ENCODE data around the gene NECTIN1.

The NECTIN1 gene

DNA sequence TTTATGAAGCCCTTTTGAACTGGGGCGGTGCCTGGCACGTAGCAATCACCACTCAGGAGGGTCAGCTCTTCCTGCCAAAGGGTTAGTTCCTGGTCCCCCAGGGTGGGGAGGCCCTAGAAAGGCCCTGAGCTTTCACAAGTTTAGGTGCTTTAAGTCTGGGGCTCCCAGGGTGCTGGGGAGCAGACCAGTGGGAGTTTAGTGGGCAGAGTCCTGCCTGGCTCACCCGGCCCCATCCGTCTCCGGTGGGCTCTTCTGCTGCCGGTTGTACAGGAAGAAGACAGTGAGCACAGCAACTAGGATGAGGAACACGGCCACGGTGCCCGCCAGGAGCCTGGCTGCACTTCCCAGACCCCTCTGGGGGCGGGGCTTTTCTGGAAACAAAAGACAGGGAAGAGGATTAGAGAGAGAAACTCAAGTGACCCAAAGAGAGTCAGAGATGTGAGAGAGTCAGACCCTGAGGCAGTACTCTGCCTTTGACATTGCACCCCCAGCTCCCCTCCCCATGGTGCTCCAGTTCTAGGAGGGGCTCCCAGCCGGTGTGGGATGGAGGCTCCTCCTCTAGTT is 89.3 kb downstream of the NECTIN1 start:
- no peak for DNase-seq (ENCODE audit: low spot score)

DNA sequence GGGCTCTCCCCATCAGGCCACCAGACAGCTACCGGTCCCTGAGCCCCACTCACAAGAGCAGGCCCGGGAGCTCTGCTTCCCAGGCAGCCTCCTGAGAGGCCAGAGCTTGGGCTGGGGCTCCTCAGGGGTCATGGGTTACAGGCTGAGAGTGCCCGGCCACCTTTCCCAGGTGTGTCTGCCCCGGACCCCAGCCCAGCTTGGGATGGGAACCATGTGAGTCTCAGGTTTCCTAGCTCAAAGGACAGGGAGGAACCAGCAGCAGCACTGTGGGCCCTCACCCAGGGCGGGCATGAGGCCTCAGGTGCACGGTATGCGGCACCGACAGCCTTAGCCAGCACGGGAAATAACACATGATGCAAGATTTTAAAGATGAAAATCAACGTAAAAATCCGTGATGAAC is 90.1 kb downstream of the NECTIN1 start:
- DNase-seq (ENCODE audit: low spot score), result no peak

DNA sequence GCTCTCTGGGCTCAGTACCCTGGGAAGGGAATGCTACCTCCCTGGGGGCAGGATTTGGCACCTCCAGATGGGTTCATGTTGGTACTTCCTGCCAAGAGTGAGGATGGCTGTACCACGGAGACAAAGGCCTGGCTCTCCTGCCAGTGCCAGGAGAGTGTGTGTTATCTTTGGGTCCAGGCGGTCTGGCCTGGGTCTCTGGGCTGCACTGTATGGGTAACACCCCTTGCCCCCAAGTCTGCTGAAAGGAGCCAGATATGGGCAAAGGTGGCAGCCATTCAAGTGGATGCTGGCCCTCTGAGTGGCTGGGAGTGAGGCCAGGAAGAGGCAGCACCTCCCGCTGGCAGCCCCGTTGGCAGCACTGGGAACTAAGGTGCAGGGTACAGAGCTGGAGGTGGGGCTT is 91.5 kb downstream of the NECTIN1 start:
- DNase-seq (ENCODE audit: low spot score), result no peak

DNA sequence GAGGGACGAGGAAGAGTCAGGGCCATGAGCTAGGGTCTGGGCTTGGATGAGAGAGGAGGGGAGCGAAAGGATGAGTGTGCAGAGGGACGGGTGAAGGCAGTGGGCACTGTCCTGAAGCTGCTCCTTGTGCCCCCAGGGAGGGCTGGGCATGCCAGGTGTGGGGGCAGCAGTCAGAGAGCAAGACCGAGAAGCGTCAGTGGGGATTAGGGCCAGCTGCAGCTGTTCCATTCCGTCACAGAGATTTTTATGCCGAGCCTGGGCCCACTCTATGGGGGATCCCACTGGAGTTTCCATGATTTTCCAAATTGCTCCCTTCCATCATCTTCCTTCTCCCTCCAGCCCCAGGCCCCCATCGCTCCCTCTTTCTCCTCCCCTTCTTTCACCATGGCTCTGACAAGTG is 93.2 kb downstream of the NECTIN1 start:
- no peak for DNase-seq (ENCODE audit: low spot score)

DNA sequence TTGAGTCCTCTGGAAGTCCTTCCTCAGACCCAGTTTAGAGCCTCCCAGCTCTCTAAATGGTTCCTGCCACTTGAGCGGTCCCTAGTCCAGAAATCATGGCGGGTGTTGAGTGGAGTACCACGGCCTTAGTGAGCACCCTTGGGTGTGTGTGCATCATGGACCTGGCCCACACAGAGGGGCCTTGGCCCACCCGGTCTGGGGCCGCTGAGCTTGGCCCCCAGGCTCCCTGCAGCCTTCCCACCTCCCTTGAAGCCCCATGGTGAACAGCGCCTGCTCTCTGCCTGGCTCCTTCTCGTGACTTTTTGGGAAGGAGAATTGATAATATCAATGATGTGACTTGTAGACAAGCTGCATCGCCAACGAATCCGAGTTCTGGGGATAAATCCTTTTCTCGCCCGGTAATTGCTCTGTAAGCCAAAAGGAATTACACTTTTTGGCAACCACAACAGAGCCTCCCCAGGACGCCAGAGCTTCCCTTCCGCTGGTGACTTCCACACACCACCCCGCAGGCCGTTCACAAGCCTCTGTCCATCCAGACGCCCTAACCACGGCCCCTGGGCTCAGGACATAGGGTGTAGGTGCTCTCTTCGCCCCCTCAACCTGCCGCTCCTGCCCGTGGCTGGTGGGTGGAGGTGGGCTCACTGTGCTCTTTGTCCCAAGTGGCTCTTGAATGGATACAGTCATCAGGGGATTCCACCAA is 93.8 kb downstream of the NECTIN1 start:
- DNase-seq (ENCODE audit: low spot score), result no peak

DNA sequence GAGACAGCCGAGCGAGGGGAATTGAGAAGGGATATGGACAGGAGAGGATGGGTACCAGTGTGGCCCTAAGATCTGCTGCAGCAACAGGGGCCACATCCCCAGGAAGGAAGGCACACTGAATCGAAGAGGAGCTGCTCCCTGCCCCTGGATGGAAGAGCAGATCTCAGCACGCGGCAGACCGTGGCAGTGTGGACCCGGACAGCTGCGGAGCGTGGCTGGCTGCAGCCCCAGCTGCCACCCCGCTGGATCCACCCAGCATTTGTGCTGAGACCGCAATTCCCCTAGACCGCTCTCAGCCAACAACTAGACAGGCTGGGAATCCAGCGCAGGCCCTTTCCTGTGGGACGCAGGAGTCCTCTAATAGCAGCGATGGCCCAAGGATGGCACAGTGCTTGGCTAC is 94.7 kb downstream of the NECTIN1 start:
- no peak for DNase-seq (ENCODE audit: low spot score)

DNA sequence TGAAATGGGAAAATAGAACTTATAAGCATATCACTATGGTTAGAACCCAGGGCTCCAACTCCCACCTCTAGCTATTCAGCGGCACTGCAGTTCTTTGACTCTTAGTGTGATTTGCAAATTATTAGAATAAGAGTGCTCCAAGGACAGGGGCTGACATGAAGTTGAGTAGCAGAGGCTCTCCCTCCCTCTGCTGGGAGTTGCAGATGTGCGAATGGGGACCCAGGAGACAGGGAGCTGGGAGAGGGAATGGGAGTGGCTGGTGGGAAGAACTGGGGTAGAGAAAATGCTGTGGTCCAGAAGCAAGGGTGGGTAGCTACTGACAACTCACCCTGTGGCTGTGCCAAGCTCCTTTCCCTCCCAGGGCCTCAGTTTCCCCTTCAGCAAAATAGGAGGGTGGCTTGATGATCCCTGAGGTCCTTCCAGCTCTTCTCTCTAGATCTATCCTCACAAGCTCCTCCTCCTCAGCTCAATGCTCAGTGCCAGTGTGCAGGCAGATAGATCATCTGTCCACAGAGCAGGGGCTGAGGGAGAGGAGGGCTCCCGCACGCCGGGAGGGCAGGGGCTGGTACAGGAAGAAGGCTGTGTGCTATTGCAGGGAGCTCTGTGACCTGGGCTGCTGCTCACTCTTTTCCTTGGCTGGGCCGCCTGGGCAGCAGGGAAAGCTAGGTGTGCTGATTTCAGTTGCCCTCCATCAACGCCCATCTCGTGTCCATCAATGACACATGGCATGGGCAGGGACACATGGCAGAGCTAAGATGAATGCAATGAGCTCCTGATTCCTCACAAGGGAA is 99.0 kb downstream of the NECTIN1 start:
- DNase-seq (ENCODE audit: low spot score), result no peak

DNA sequence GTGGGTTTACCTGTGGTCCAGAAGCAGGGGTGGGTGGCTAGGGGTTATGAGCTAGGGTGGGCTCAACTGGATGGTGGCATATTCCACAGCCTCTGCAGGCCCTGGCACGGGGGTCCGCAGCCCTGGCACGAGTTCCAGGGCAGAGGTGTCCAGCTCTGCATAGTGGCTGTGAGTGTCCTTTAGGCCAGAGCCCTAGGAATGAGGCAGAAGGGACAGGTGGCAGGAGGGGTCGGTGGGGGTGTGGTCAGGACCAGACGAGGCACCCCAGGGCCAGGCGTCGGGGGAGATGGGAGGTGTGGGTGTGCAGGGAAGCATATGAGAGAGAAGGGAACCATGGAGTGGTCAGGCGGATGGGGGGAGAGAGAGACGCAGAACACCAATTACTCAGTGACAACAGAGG is 99.9 kb downstream of the NECTIN1 start:
- no peak for DNase-seq (ENCODE audit: low spot score)

DNA sequence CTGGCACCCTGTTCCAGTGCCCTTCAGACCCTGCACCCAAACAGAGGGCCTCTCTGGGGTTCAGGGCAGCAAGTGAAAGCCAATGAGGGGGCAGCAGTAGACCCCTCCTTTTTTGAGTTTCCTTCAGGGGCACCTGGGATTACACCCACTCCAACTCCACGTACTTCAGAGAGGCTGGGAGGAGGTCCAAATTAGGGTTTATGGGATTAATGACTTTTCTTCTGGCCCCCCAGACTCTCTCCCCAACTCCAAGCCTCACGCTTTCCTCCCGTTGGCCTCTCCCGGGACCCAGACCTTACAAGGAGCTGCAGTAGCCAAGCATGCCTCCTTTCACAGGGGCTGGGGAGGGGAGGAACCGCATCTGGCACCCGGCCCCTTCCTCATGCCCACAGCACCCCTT is 101.7 kb downstream of the NECTIN1 start:
- no peak for DNase-seq (ENCODE audit: low spot score)

DNA sequence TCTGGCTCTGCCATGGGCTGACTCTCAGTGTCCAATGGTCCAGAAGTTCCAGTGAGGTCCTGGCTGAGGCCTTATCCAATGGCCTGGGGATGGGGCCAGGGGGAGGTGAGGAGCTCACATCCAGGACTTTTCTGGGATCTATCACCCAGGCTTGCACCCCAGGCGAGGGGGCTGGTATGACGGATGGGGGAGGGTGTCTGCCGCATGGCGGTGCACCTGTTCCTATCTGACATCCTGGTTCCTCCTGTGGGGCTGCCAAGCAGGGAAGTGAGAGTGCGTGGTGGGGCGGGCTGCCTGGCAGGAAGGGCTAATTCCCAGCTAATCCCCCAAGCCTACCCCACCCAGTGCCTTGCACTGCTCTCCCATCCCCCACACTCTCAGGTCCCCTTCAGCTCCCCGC is 102.1 kb downstream of the NECTIN1 start:
- no peak for DNase-seq (ENCODE audit: low spot score)

DNA sequence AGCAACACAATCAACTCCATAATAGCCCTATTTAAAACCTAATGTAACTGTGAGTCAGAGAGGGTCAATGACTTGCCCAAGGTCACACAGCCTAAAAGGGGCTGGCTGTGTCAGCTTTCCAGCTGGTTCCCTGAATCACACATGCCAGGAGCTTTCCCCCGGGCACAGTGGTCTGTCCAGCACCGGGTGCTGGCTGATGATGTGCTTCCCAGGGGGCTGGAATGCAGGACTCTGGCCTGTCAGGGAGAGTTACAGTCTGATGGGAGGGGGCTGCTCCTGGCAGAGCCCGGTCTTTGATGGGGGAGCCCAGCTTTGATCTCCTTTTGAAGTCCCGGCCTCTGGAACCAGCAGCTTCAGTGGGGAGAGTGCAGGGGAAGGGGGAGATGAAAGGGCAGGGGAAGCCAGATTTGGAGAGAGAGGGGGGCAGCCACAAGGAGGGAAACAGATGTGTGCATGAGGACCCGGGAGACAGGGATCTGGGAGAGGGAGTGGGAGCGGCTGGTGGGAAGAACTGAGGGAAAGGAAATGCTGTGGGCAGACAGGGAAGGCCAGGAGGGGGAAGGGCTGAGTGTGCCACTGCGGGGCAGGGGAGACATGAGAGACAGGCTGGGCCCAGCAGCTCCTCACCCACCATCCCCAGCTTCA is 102.7 kb downstream of the NECTIN1 start:
- no peak for DNase-seq (ENCODE audit: low spot score)

DNA sequence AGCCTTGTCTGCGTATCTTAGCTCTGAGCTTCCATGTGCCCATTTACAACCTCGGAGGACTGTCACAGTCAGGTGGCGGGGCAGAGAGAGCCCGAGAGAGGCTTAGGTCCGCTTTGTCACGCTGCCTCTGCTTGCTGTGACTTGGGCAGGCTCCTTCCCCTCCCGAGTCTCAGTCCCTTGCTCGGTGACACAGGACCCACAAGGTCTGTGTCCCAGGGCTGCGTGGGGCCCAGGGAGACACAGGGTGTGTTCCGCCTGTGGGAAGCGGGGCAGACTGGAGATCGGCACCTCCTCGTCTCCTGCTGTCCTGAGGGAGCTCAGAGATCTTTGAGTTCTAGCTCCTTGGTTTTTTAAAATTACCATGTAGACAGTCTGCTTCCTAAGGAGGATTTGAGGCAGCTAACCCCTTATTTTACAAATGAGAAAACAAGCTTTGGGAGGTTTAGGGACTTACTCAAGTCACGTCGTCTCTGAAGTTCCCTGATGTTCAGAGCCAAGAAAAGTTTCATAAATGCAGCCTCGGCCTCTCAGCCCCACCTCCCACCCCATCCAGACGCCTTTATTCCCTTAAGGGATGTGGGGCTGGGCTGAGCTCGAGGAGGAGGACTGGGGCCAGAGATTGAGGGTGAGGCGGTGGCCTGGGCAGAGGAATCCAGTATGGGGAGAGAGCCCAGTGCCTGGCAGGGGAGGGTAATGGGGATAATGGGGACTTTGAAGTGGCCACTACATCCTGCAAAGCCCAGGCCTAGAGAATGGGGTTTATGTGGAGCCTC is 103.6 kb downstream of the NECTIN1 start:
- no peak for DNase-seq (ENCODE audit: low spot score)

DNA sequence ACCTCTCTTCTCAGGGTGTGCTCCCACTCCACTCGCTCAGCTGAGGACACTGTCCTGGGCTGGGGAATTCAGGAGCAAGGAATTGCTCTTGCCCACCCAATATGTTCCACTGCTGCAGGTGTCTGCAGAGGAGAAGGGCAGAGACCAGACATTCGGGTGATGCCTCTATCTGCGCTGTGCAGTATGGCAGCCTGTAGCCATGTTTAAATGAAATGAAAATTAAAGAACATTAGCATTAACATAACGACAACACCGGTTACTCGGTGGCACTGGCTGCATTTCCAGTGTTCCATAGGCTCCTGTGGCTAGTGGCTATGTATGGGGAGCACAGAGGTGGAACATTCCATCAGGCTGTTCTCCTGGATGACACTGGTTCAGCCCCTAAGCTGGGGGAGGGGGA is 104.4 kb downstream of the NECTIN1 start:
- no peak for DNase-seq (ENCODE audit: low spot score)

DNA sequence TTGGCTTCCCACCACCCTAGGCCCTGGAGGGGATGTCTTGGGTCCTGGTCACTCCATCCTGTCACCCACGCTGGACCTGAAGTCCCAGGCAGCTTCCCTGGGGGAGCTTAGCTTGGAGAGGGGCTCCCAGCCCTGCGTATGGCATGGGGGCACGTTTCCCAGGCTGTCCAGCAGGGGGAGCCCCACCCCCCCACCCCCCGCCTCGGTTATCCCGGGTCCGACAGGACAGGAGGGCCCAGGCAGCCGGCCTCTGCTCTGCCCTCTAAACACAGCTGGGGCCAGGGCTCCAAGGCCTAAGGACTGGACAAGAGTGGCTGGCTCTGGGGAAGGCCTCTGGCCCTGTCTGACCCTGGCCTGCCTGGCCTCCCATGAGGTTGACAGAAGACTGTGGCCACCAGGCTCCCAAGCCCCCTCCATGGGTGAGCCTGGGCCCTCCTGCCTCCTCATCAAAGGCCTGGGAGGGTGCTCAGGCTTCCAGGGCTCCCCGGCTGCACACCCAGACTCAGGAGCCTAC is 104.8 kb downstream of the NECTIN1 start:
- DNase-seq (ENCODE audit: low spot score), result no peak

DNA sequence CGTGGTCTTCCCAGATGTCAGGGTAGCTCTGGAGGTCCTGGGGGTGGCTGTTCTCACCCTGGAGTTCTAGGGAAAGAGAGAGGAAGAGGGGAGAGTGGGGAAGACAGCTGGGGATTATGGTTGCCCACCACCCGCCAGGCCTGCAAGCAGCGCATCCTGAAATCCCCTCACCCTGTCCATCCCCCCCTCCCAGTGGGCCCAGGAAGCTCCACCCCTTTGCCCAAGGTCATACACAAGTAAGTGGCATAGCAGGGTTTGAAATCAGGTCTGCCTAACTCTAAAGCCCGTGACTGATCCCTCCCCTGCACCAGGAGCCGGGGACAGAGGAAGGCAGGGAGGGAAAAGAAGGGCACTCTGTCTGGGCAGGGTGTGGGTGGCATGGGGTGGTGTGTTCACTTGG is 105.3 kb downstream of the NECTIN1 start:
- no peak for DNase-seq (ENCODE audit: low spot score)

DNA sequence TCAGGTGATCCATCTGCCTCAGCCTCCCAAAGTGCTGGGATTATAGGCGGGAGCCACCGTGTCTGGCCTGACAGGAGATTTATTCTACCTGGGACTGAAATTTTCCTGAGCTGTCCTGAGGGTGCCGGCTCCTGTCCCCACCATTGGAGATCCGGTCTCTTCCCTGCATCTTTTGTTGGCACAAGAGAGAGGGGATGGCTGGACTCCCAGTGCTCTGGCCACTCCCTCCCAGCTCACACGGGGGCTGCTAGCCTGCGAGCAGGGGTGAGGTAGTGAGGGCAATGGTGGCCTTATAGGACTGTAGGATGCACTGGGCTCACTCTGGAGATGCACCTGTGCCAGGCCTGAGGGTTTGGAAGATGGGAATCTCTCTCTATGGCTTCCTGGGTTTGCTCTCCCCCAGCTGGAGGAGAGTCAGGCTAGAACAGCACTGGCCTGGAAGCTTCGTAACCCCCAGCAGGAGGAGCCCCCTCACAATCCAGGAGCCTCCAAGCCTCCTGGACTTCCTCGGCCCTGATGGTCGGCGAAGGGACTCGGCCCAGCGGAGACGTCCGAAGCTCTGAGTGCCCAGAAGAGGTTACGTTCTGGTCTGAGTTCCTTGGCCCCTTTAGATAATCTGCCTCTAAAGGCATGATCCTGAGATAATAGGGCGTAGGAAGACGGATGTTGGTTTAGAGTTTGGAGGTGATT is 106.4 kb downstream of the NECTIN1 start:
- no peak for DNase-seq (ENCODE audit: low spot score)

DNA sequence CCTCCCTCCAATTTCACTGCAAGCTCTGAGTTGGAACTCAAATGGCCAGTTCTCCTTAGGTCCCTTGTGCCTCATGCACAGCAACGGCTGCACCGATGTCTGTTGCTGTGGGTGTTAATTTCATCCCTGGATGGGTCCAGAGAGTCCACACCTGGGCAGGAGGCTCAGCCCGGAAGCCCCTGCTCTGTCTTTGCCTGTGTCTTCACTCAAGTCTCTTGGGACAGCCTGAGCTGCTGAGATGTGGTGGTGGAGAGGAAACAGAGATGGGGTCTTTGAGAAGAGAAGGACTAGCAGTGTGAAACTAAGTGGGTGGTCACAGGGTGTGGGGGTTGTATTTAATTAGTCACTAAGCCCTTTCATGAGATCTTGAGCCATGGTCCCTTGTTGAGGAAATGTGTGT is 109.3 kb downstream of the NECTIN1 start:
- no peak for DNase-seq (ENCODE audit: low spot score)

DNA sequence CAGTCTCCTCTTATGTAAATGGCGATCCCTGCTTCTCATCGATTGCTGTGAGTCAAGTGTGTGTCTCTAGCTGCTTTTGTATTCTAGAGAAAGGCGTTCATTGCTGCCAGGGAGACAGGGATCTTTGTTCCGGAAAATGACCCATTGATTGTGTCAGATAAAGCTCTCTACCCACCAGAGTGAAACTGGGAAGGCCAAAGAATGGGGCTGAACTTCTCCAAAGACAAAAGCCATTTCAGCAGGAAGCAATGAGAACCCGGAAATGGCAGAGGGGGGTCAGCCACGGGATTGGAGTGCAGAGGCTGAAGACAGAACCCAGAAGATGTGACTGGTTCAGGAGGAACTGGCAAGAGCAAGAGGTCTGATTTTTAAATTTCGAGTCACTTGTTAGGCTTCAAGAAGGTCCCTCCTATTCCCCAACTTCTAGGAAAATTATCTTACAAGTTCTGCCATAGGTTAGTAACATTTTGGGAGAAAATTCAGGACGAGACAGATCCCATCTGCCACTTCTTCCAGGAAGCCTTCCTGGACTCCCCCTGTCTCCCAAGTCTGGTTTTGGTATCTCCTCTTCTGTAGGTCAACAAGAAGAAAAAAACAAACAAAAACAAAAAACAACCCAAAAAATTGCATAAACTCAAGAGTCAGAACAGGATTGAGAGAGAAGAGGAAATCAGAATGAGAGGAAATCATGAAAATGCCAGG is 110.6 kb downstream of the NECTIN1 start:
- peak; percentile 68 for DNase-seq (ENCODE audit: low spot score)

DNA sequence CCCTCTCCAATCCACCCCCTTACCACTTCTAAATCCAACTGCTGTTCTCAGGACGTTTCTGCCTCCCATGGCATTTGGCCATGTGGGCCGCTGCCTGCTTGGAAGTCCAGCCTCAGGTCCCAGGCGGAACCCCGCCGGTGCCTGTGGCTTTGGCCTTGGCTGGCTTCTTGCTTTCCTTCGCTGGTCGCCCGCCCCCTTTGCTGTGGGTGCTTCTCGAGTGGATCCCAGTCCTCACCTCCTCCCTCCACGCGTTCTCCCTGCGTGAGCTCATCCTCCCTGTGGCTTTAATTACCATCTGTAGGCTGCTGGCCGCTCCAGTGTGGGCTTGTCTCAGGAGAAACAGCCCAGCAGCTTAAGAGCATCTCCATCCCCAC is 111.7 kb downstream of the NECTIN1 start:
- no peak for DNase-seq (ENCODE audit: low spot score)

DNA sequence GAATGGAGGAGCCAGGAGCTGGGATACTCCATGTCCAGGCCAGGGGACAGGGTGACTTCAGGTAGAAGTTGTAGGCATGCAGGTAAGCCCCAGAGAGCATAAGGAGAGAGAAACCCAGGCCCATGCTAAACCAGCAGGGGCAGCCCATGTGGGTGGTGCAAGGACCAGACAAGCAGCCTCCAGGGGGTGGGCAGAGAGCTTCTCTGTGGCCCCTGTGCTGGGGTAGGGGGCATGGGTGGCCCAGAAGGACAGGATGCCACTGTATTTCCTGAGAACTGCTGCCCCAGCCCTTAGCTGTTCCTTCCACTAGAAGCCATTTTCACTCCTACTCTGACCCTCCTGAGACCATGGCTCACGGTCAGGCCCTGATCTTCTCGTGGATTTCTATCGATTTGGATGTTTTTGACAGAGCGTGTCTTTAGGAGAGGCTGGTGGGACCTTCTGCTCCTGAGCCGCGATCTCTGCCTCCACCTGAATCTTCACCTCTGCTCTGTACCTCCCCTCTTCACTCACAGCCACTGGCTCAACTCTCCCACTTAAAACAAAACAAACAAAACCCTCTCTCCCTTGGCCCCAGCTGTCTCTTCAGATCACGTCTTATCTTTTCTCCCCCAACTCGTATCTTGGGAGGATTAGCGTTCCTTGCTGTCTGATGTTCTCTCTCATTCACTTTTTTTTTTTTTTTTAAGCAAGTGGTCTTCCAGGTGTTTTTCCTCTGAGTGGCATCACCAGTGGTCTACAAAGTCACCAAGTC is 112.2 kb downstream of the NECTIN1 start:
- no peak for DNase-seq (ENCODE audit: low spot score)
